Activated naive CD4-positive, alpha-beta T cell treated with Interleukin-2 at 50 U/mL for 16 hours (primary cell): ENCODE results near the gene WDFY4.

ENCODE experiments used
- DNase-seq: peaks from one replicate; pipeline ENCODE4 v3.0.0-alpha.2; 2020

Gene WDFY4

GRCh38 chr10:48833674-48834073, 149.0 kb downstream of the WDFY4 start:
- DNase-seq, result no peak

GRCh38 chr10:48834189-48834965, 149.7 kb downstream of the WDFY4 start:
- no peak for DNase-seq

- no peak for DNase-seq
These were observed 151.1 kb downstream of the WDFY4 start for GRCh38 chr10:48835781-48836180.

- DNase-seq, result no peak
These were observed 151.9 kb downstream of the WDFY4 start for GRCh38 chr10:48836605-48837004.

GRCh38 chr10:48838834-48839233, 154.2 kb downstream of the WDFY4 start:
- no peak for DNase-seq

- DNase-seq, result no peak
These were observed 155.4 kb downstream of the WDFY4 start for GRCh38 chr10:48839809-48840679.

- DNase-seq, result no peak
These were observed 157.6 kb downstream of the WDFY4 start for GRCh38 chr10:48842231-48842630.

- DNase-seq, result no peak
These were observed 158.5 kb downstream of the WDFY4 start for GRCh38 chr10:48843198-48843597.

GRCh38 chr10:48844616-48845015, 159.9 kb downstream of the WDFY4 start:
- DNase-seq, result no peak

GRCh38 chr10:48845512-48845911, 160.8 kb downstream of the WDFY4 start:
- DNase-seq, result no peak

GRCh38 chr10:48847691-48848090, 163.0 kb downstream of the WDFY4 start:
- DNase-seq, result no peak

- DNase-seq, result no peak
These were observed 172.2 kb downstream of the WDFY4 start for GRCh38 chr10:48856855-48857254.

- no peak for DNase-seq
These were observed 187.6 kb downstream of the WDFY4 start for GRCh38 chr10:48872234-48872633.

- DNase-seq, result no peak
These were observed 193.4 kb downstream of the WDFY4 start for GRCh38 chr10:48878091-48878490.

- DNase-seq, result no peak
These were observed 194.8 kb downstream of the WDFY4 start for GRCh38 chr10:48879451-48879850.

- no peak for DNase-seq
These were observed 195.5 kb downstream of the WDFY4 start for GRCh38 chr10:48880016-48880705.

- DNase-seq, result no peak
These were observed 197.3 kb downstream of the WDFY4 start for GRCh38 chr10:48881937-48882336.

GRCh38 chr10:48882881-48883280, 198.2 kb downstream of the WDFY4 start:
- no peak for DNase-seq

GRCh38 chr10:48883701-48884100, 199.0 kb downstream of the WDFY4 start:
- DNase-seq, result no peak

- DNase-seq, result no peak
These were observed 199.7 kb downstream of the WDFY4 start for GRCh38 chr10:48884179-48885045.

- no peak for DNase-seq
These were observed 200.7 kb downstream of the WDFY4 start for GRCh38 chr10:48885376-48885775.

- no peak for DNase-seq
These were observed 203.3 kb downstream of the WDFY4 start for GRCh38 chr10:48887982-48888381.
